HG03196 (cell line): Measurements from ENCODE around the gene PTPRCAP.

Source experiments
- ATAC-seq: cut with Tn5 transposase; IDR thresholded peaks from one replicate; pipeline ENCODE4 v1.9.1; 2021; ENCODE audit not compliant: unreplicated experiment

Gene PTPRCAP

GRCh38 chr11:67398661-67399563, 38.6 kb downstream of the PTPRCAP start:
- ATAC-seq = no peak

- ATAC-seq = no peak
Observed at GRCh38 chr11:67397986-67398660, 39.4 kb downstream of the PTPRCAP start.

GRCh38 chr11:67397536-67397935, 39.9 kb downstream of the PTPRCAP start:
- no peak for ATAC-seq

GRCh38 chr11:67396587-67397389, 40.7 kb downstream of the PTPRCAP start:
- no peak for ATAC-seq

- no peak for ATAC-seq
Observed at GRCh38 chr11:67396259-67396581, 41.3 kb downstream of the PTPRCAP start.

GRCh38 chr11:67395555-67396258, 41.8 kb downstream of the PTPRCAP start:
- no peak for ATAC-seq

- ATAC-seq = no peak
Observed at GRCh38 chr11:67393990-67394389, 43.5 kb downstream of the PTPRCAP start.

GRCh38 chr11:67393437-67393836, 44.0 kb downstream of the PTPRCAP start:
- ATAC-seq = no peak

- ATAC-seq = no peak
Observed at GRCh38 chr11:67392183-67392715, 45.2 kb downstream of the PTPRCAP start.

- peak; percentile 54 for ATAC-seq
Observed at GRCh38 chr11:67391304-67392182, 45.9 kb downstream of the PTPRCAP start, which contains the start of gene RAD9A. RAD9A (plus strand) TSS chr11:67391986; CDS start chr11:67392045, 59 bp downstream.

- no peak for ATAC-seq
Observed at GRCh38 chr11:67390947-67391303, 46.6 kb downstream of the PTPRCAP start.

GRCh38 chr11:67389477-67389876, 48.0 kb downstream of the PTPRCAP start:
- ATAC-seq = no peak

- no peak for ATAC-seq
Observed at GRCh38 chr11:67387518-67387917, 50.0 kb downstream of the PTPRCAP start.

- ATAC-seq = no peak
Observed at GRCh38 chr11:67387069-67387468, 50.4 kb downstream of the PTPRCAP start.
